NCI-H460 (cell line): Measurements from ENCODE around the gene SYNE1. TPM values are rescaled to one million over a fixed set of nuclear protein-coding genes. Genes with fewer than 3 reads are reported as not detected.
"Not testable (repeated sequence)": the region's sequence is repeated elsewhere in the genome, so short reads cannot be mapped to it uniquely, and the experiment has no call there.

Experiments used
- DNase-seq: peaks from one replicate; pipeline ENCODE4 v3.0.0-alpha.2; 2016; ENCODE audit warnings: low read depth; ENCODE audit errors: extremely low read depth
- total RNA-seq: library from RNA; depleted of rRNA; stranded (reverse); fragments of >200 nt; shearing (Covaris generic); gene quantifications from 2 replicates; pipeline ENCODE4 v1.2.3, GENCODE V29; 2014

SYNE1 gene
- total RNA-seq, 1 experiment from 2014 or later = 34.3 TPM

DNA sequence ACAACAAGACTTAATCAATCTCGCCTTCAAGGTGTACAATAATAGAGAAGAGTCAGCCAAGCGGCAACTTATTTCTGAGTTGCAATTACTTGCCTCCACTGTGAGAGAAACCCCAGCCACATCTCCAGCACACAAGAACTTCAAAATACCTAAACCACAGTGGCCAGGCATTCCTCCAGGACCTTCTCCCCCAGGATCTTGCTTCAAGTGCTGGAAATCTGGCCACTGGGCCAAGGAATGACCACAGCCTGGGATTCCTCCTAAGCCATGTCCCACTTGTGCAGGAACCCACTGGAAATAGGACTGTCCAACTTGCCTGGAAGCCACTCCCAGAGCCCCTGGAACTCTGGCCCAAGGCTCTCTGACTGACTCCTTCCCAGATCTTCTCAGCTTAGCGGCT, 144.9 kb downstream of the SYNE1 start:
- DNase-seq = not testable (repeated sequence)

DNA sequence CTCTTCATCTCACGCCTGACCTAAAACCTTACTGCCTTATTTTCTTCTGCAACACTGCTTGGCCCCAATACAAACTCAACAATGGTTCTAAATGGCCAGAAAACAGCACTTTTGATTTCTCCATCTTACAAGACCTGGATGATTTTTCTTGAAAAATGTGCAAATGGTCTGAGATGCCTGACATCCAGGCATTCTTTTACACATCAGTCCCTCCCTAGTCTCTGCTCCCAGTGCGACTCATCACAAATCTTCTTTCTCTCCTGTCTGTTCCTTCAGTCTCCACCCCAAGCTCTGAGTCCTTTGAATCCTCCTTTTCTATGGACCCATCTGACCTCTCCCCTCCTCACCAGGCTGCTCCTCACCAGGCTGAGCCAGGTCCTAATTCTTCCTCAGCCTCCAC, 145.7 kb downstream of the SYNE1 start:
- DNase-seq = not testable (repeated sequence)

DNA sequence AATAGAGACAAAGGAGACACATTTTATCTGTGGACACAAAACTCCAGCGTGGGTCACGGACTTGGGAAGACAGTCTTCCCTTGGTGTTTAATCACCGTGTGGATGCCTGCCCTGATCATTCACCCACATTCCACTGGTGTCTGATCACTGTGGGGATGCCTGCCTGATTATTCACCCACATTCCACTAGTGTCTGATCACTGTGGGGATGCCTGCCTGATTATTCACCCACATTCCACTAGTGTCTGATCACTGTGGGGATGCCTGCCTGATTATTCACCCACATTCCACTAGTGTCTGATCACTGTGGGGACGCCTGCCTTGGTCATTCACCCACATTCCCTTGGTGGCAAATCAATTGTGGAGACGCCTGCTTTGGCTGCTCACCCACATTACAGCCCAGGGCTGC, 146.2 kb downstream of the SYNE1 start:
- DNase-seq = not testable (repeated sequence)

DNA sequence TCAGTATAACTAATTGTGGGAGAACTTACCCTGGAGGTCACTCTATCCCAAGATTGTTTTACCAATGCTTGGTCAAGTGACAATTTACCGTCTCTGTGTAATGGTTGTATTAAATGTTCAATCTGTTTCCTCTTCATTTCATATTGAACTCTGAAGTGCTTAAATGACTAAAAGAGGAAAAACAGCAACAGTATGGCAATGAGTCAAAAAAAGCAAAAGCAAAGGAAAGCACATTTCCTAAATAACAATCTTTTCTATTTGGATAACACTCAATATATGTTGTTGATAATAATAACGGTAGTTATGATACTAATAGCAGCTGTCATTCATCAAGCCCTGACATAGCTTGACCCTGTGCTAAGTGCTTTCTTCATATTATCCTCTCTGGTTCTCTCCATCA, 152.4 kb downstream of the SYNE1 start:
- no peak for DNase-seq

DNA sequence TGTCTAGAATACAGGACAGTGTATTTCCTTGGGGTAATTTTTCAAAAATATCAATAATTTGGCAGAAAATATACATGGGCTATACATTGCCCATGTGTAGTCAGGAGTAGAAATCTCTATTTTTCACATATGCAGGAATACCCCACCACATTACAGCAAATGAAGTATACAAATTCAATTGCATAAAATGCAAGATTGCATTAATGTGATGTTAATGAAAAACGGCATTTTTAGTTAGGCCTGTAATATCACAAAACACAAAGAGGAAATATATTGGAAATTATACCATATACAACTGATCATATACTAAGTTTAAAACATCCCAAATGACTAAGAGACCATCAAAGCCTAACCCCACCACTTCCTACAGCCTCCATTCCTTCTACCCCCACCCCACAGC, 154.9 kb downstream of the SYNE1 start:
- DNase-seq = no peak

DNA sequence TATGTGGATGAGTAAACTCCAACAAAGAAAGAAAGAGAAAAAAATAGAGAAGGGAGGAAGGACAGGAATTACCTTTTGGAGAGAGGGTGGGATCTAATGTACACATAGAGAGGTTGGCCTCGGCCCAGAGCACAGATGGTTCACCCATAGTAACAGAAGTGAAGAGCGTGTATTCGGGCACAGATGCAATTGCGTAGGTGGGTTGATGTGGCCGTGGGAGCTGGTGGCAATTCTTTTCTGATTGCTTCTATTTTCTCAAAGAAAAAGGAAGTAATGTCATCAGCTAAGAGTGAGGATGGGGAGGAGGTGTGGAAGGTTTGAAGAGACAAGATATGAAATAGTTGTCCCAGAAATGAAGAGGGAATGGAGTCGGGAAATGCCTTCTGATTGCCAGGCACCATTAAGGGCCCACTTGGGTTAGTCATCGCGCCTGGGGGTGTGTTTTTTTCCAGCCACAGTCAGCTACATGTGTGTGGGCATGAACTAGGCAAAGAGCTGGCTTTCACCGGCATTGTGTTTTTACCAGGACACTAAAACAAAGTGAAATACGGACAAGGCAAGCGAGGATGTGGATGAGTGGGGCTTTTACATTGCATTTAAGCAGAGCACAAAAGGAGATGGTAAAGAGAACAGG, 158.7 kb downstream of the SYNE1 start:
- no peak for DNase-seq

DNA sequence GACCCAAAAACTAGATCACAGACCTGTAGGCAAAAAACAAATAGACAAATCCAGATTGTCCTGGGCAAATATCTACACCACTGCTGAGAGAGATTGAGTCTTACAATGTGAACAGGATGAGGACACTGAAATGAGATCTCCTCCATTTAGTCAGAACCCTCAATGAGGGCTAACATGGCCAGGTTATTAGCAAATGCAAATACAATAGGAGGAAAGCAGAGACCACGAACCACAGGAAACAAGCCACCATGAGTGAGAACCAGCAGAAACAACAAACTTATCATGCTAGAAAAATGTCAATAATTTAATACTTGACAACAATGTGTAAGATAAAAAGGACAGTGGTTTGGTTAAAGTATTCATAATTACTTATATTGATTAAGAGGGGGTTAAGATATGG, 162.8 kb downstream of the SYNE1 start:
- DNase-seq = no peak

DNA sequence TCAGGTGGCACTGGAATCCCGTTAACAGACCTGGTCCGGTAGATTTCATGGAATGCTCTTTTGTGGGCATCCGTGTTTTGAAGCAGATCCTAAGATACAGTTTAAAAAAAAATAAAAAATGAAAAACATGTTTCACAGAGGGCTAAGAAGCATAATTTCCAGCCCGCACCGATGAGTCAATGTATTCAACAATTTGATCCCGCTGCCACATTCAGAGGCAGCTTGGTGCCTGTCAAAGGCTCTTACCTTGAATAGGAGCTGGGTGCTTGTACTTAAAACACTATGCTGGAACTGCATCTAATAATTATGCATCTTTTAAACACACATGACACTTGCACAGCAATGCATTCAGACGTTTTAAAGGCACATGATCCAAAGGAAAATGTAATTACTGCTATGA, 164.8 kb downstream of the SYNE1 start:
- DNase-seq = no peak

DNA sequence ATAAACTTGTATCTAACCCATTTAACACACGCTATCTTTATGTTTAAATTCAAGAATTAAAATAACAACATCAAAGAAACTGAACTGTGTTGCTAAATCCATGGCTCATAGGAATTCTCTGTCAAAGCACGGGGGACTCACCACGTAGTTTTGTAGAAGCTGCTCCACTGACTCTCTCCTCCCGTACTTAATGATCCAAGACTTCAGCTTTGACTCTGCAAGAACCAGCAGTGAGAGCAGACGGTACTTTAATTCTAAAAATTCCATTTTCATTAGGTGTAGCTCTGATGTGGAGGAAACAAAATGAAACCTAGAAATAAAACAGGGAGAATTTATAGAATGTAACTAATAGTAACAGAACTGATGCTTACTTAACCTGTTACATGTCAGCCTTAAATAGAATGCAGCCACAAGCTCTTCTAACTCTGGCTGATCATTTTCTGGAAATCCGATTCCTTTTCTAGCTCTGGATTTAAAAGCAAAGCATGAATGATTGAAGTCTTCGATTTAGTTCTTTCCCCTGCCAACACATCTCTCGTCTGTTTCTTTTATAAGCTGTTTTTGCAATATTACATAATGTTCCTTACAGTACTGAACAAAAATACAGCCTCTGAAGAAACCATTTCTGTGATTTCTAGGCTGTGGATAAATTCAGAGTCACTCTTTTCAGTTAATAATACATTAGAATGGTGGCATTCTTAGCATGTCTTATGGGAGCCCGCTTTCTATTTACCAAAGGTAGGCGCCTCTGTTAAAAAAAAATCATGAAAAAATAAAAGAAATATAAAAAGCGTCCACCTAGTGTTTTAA, 165.5 kb downstream of the SYNE1 start:
- no peak for DNase-seq

DNA sequence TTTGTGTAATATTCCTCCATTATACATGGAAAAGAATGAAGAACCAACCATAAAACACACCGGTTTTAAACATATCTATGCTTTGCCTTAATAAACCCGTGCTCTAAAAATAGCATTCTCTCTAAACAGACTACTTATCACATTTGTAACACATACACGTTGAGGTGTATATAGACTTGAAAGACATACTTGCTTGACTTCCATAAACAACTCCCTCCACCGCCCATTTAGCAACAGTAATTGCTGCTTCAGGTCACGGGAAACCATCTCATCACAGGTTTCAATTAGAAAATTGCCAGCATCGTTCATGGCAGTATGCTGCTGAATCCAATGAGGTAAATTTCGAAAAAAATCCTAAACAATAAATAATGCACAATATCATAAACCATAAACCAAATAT, 174.0 kb downstream of the SYNE1 start:
- no peak for DNase-seq

DNA sequence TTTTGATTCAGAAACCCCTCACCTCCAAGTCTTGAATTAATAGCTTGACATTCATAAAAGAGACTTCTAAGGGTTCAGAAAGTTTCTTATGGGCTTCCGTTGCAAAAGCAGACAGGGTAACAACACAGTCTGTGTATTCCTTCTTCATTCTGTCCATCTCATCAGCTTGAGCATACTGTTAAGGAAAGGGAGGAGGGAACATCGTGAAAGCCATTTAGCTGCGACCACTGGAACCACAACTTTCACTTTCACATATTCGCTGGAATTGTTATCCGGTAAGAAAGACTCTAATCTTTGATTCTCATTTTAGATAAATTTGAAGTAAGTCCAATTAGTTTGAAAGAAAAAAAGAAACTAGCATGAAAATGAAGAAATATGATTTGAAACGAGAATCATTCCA, 174.4 kb downstream of the SYNE1 start:
- DNase-seq = no peak

DNA sequence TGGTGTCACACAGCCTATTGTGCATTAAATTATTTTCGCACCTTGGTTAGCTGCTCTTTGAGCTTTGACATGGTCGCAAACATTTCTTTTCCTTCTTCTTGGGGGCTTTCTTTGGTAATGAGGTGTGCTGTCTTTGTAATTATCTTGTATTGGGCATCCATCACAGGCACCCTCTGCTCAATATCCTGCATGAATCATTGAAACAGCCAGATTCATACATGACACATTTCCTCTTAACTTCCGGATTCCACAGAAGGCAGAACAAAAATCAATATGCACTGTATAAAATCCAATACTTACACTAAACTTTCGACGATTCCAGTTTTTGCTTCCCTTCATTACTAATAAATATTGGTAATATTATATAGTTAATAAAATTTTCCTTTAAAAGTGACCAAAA, 175.6 kb downstream of the SYNE1 start:
- peak; percentile 13 for DNase-seq

DNA sequence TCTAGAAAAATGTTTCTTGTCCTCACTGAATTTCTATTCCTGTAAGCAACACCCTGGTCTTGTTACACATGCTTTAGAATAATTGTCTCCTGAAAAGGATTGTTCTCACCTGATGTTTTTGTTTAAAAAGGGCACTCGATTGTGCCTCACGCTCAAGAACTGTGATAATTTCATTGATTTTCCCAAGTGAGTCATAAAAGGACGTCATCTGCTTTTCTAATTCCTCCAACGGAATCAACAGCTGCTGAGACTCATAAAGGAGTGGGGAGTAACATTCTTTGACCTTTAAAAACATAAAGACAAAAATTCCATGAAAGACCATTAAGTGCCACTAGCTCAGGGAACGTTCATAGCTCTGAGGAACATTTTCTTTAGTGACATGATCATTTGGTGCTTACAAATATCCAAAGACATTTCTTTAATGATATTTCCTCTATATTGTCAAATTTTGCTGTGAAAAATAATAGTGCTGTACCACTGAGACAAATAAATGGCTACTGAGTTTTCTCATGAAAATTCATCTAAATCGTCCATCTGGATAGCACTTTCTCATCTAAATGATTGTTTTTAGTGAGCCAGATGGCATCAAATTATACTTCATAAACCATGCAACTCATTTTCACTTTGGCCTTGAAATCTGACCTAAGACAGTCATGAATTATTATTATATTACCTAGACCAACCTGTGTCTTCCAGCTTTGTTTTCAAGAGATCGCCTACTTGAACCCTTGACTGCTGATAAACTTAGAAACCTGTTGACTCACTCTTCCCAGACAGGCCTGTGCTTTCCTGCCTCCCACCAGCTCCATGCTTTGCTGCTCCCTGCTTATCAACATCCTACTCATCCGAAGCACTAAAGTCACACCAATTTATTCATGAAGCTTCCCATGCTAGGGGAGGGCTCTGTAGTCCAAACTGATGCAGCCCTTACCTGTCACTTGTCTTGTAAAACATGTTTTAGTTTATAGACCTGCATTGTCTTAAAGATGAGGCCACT, 178.2 kb downstream of the SYNE1 start:
- DNase-seq = no peak

DNA sequence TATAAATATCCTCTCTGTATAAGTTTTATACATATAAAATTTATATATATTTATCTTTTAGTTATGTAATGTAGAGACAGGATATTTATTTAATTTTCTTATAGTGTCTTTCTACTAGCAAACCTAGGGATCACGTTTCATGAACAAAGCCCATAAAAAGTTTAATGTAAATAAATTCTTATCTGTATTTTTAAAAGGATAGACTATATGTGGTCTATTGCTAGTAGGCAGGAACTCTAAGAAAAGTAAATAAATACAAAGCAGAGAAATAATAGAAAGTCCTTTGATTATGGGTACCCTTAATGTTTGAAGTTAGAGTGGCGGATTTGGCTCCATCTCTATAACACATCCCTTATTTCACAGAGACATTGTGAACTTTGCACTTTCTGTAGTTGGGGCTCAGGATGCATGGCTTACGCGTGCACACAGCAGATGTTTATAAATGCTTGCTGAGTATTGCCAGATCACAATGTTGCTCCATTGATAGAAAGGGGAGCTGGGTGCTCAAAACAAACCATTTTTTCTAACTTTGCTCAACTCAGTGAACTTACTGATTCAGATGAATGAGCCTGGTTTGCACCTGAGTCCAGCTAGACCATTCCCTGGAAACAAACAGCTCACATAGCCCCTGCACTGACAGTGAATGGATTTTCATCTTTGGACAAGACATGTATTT, 179.1 kb downstream of the SYNE1 start:
- DNase-seq = no peak

DNA sequence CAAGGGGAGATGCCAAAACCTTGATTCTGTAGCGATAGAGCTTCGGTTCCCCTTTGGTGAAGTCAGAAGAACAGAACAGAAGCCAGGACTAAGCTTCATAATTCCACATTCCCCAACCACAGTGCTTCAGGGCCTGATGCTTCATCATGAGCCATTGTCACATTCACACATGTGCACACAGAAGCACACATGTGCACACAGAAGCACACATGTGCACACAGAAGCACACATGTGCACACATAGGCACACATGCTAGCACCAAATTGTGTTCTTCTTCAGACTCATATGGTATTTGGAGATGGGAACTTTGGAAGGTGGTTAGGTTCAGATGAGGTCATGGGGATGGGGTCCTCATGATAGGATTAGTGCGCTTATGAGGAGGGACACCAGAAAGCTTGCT, 183.2 kb downstream of the SYNE1 start:
- no peak for DNase-seq

DNA sequence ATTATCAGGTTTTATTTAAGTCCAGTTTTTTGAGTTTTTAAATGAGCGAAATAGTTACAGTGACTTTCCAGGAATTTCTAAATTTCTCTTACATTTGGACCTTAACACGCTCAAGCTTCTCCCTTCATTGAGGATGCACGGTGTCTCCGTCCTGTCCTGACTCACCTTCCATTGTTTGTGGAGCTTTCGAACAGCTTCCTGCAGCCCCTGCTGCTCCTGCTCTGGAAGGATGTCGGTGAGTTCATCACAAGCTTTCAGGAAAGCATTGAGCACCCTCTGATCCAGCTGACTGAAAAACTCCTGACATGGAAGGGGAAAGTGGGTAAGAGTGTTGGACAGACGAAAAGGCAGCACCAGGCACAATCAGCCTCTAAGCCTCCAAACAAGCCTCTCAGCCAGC, 183.7 kb downstream of the SYNE1 start:
- DNase-seq = no peak

DNA sequence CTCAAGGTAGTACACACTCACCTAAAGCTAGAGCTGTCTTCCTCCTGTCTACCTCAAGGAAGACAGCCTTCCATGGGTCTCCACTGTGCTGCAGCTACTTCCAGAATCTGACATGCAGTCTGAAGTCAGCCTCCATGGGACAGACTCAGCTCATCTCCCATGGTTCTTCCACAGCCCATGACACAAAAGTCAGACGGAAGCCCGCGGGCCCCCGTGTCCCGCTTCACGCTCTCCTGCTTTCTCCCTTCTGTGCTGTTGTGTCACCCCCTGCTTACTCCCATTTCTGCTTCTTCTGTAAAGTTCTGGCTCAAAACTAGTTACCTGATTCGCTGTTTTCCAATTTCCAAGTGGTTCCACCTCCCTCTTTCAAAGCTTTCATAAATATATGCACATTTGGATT, 184.5 kb downstream of the SYNE1 start:
- no peak for DNase-seq

DNA sequence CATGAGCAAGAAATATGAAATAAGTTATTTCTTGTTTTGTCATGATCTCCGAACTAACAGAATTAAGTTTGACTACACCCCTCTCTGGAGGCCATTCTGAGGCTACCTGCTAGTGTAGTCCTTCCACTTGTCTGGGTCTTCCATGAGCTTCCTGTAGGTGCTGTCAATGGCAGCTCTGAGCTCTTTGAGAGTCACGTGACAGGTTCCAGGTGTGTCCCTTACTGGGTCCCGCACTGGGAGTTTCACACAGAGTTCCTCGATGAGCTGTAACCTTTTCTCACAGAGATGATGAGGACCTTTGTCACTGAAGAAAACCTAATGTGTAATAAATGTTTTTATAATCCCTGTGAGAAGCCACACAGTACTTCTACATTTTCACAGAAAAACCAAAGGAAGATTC, 186.6 kb downstream of the SYNE1 start:
- DNase-seq = no peak

DNA sequence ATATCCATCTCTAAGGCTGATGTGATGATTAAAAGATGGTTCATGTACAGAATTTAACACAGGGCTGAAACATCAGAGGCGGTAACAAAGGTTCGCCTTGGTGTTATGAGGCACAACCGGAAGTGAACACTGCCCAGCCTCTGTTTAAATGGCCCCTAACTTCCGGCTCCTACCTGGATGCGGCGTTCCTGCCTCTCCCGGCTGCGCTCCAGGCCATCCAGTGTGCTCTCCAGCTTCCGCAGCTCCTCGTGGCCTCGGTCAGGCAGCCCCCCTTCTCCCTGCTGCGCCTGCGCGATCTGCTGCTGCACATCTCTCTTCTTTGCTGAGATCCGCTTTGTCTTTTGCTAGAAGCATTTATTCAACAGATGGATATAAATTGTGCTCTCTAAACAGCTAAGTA, 195.3 kb downstream of the SYNE1 start:
- no peak for DNase-seq

DNA sequence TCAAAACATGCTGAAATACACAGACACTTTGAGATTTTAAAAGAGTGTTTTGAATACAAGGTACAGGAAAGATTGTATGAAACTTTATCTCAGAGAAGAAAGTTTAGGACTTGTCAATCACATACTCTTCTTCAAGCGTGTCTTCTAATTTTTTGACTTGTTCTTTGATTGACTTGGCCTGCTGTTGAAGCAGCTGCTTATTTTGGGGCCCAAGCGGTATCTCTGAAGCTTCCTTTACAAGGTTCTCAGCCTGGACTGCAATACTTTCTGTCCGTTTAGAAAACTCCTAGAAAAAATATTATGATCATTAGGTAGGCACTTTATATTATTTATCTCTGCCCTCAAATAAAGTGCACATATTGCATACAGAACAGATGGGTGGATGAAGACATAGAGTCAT, 201.3 kb downstream of the SYNE1 start:
- no peak for DNase-seq

DNA sequence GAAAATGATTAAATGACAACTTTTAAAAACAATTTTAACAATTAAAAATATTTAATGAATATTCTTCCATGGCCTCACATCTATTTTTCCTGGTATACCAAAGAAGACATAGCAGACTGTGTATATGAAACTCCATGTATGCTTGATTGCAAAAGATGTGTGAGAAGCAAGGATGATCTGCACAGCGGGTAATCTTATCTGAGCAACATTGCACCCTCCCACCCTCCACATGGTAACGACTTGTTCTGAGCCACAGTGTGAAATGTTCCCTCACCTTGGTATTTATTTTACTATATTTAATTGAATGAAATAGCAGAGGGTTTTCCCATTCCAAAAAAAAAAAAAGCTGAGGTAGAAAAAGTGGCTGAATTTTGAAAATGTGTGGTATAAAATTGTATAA, 204.4 kb downstream of the SYNE1 start:
- no peak for DNase-seq
